LoVo (cell line): ENCODE data around the gene WWOX.

ENCODE experiments used
- DNase-seq: peaks from one replicate; pipeline ENCODE4 v3.0.0-alpha.2; 2016; ENCODE audit warnings: low spot score

WWOX gene

GRCh38 chr16:78799429-78799828 lies 700.0 kb downstream of the WWOX start:
- DNase-seq, result no peak

DNA sequence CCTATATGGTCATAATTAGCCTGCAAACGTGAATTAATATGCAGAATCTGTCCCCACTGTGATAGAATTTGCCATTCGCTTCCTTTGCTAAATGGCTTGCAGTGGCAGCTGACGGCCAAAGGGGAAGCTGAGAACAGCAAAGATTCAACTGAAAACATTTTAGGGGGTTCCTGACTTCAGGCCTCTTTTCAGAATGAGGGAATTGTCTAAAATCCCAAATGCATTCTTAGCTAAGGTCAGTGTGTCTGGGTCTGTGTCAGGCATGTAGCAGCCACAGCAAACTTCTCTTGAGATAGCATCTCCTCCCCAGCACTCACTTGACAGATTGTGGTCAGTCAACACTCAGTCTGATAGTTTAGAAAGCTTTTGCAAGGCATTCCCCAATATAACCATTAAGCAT lies 701.1 kb downstream of the WWOX start:
- no peak for DNase-seq

GRCh38 chr16:78804058-78804735 lies 704.7 kb downstream of the WWOX start:
- DNase-seq, result no peak

GRCh38 chr16:78805556-78805955 lies 706.1 kb downstream of the WWOX start:
- DNase-seq, result no peak

DNA sequence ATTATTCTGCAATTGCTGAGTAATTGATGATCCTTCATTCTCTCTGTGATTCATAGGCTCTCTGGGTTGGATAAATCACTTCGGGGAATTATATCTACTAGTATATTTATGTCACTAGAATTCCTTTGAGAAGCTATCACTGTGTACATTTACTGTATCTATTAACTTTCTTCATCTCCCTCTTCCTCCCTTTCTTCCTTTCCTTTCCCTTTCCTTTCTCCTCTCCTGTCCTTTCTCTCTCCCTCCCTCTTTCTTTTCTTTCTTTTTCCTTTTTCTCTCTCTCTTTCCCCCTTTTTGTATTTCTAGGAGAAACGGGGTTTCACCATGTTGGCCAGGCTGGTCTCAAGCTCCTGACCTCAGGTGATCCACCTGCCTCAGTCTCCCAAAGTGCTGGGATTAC lies 711.8 kb downstream of the WWOX start:
- no peak for DNase-seq

GRCh38 chr16:78812582-78812981 lies 713.1 kb downstream of the WWOX start:
- DNase-seq, result no peak

- no peak for DNase-seq
These were observed 714.3 kb downstream of the WWOX start for GRCh38 chr16:78813661-78814311.

DNA sequence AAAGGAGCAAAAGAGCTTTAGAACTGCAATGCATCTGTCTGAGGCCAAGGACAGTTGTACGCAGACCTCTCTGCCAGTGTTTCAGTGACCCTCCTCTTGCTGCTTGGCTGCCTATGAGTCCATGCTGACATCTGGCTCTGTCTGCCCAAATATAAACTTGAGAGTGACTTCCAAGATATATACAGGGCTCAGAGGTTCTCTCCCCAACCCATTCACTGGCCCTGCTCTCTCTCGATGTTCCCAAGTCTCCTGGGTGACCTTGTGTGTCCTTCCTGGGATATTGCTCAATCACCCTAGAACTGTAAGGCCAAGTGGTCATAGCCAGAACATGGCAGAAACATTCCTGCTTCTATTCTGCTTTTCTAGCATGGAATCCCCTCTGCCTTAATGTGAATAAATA lies 716.3 kb downstream of the WWOX start:
- no peak for DNase-seq

DNA sequence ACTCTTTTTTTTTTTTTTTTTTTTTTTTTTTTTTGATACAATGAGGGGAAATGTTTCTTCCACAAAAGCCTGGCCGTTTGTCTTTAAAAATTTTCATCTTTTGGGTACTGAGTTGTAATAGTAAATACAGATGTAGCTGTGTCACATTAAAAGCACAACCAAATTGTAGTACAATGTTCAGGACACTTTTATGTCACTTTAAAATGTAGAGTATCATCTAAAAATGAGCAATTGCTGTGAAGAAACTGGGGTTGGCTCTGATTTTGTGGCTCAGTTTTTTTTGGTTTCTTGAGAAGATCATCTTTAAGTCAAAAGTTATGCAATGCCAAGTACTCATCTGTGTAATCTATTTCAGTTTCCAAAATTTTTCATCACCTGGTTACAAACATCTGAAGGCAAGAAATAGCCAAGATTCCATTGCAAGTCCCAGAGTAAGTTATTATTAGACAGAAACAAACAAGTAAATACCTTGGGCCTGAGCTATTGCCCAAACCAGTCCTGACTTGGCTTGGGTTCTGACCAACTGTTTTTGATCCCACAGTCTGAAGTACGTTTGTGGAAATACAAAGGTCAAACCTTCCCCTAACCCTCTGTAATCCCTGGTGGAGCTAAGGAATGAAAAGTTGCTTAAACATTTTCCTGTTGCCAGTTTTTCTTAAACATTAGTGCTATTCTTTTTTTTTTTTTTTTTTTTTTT lies 717.2 kb downstream of the WWOX start:
- DNase-seq, result no peak

- no peak for DNase-seq
These were observed 717.8 kb downstream of the WWOX start for GRCh38 chr16:78817200-78817739.

- no peak for DNase-seq
These were observed 721.9 kb downstream of the WWOX start for GRCh38 chr16:78821335-78821734.

- DNase-seq, result no peak
These were observed 723.1 kb downstream of the WWOX start for GRCh38 chr16:78822509-78822908.

GRCh38 chr16:78823027-78823426 lies 723.6 kb downstream of the WWOX start:
- DNase-seq, result no peak

GRCh38 chr16:78829280-78829679 lies 729.8 kb downstream of the WWOX start:
- DNase-seq, result no peak

GRCh38 chr16:78830599-78830998 lies 731.1 kb downstream of the WWOX start:
- DNase-seq, result no peak

GRCh38 chr16:78832100-78832499 lies 732.6 kb downstream of the WWOX start:
- DNase-seq, result no peak

GRCh38 chr16:78836802-78837491 lies 737.5 kb downstream of the WWOX start:
- DNase-seq, result no peak

DNA sequence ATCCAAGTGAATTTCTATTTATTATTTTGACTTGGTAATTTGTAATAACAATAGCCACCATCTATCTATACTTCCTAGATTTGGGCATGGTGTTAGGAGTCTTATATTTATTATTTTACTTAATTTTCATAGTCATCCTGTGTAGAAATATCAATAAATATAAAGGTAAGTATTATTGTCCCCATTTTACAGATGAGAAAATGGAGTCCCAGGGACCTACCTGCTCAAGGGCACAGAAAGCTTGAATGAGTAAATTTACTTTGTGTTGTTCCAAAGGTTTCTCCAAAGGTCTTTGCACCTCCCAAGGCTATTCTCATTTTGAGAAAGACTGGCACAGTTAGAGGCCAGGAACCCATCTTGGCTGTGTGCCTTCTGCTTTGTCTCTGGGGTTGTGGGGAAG lies 738.3 kb downstream of the WWOX start:
- no peak for DNase-seq

DNA sequence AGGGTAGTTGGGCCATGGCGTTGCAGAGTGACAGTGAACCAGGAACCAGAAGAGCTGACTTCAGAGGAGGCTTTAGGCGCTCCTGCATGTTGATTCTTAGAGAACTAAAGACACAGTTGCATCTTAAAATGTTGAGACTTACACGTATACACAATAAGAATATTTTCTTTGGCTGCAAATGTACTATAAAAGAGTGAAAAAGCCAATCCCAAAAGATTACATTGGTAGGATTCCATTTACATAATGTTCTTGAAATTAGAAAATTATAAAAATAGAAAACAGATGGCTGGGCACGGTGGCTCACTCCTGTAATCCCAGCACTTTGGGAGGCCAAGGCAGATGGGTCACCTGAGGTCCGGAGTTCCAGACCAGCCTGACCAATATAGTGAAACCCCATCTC lies 738.8 kb downstream of the WWOX start:
- DNase-seq, result no peak

DNA sequence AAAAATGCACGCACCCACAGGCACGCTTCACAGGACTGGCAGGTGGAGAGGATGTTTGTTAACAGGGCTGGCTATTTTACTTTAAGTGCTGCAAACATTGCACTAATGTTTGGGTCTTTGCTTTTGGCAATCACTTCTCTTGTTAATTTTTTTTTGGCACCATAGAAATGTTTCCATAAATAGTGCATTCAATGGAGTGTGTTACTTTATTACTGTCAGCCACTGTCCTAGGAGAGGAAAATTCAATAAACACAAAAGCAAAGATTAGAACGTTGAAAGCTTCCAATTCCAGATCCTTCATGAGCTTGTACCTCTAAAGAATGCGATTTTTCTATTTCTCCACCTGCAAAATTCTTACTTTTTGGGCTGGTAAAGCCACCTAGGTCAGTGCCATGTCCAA lies 743.5 kb downstream of the WWOX start:
- no peak for DNase-seq

- DNase-seq, result no peak
These were observed 744.5 kb downstream of the WWOX start for GRCh38 chr16:78843978-78844377.

- no peak for DNase-seq
These were observed 745.2 kb downstream of the WWOX start for GRCh38 chr16:78844682-78845081.

- no peak for DNase-seq
These were observed 751.8 kb downstream of the WWOX start for GRCh38 chr16:78851266-78851665.
